GM18868 (cell line): ENCODE measurements around the gene TULP1.
"Not testable (repeated sequence)": the region's sequence is repeated elsewhere in the genome, so short reads cannot be mapped to it uniquely, and the experiment has no call there.

Source experiments
- ATAC-seq: cut with Tn5 transposase; IDR thresholded peaks from one replicate; pipeline ENCODE4 v1.9.1; 2021; ENCODE audit warnings: mild to moderate bottlenecking, moderate library complexity; ENCODE audit not compliant: unreplicated experiment

Gene TULP1

GRCh38 chr6:35522151-35522550 lies 9.5 kb upstream of the TULP1 start:
- no peak for ATAC-seq

GRCh38 chr6:35521235-35521634 lies 8.5 kb upstream of the TULP1 start:
- ATAC-seq = no peak

- ATAC-seq = no peak
These were observed 6.8 kb upstream of the TULP1 start for GRCh38 chr6:35519313-35520015.

- ATAC-seq = no peak
These were observed 6.0 kb upstream of the TULP1 start for GRCh38 chr6:35518566-35519312.

- ATAC-seq = not testable (repeated sequence)
These were observed 5.3 kb upstream of the TULP1 start for GRCh38 chr6:35517978-35518377.

GRCh38 chr6:35516712-35517111 lies 4.0 kb upstream of the TULP1 start:
- ATAC-seq = no peak

- not testable (repeated sequence) for ATAC-seq
These were observed 3.2 kb upstream of the TULP1 start for GRCh38 chr6:35515939-35516338.

- ATAC-seq = no peak
These were observed 1.9 kb upstream of the TULP1 start for GRCh38 chr6:35514587-35514986.

GRCh38 chr6:35512006-35512405 lies 690 bp downstream of the TULP1 start:
- no peak for ATAC-seq

- ATAC-seq = no peak
These were observed 1.1 kb downstream of the TULP1 start for GRCh38 chr6:35511562-35511941.

- no peak for ATAC-seq
These were observed 1.7 kb downstream of the TULP1 start for GRCh38 chr6:35510916-35511561.

GRCh38 chr6:35508542-35508941 lies 4.2 kb downstream of the TULP1 start:
- ATAC-seq = no peak

GRCh38 chr6:35508027-35508426 lies 4.7 kb downstream of the TULP1 start:
- ATAC-seq = no peak

GRCh38 chr6:35507221-35507620 lies 5.5 kb downstream of the TULP1 start:
- no peak for ATAC-seq

- no peak for ATAC-seq
These were observed 6.2 kb downstream of the TULP1 start for GRCh38 chr6:35506536-35506935.

GRCh38 chr6:35505999-35506412 lies 6.7 kb downstream of the TULP1 start:
- ATAC-seq = no peak

GRCh38 chr6:35503534-35503933 lies 9.2 kb downstream of the TULP1 start:
- ATAC-seq = no peak

GRCh38 chr6:35501784-35502183 lies 10.9 kb downstream of the TULP1 start:
- no peak for ATAC-seq

- no peak for ATAC-seq
These were observed 11.9 kb downstream of the TULP1 start for GRCh38 chr6:35500782-35501181.

GRCh38 chr6:35499372-35499771 lies 13.3 kb downstream of the TULP1 start:
- ATAC-seq = no peak

- ATAC-seq = no peak
These were observed 14.2 kb downstream of the TULP1 start for GRCh38 chr6:35498422-35499067.
